Endothelial cell of umbilical vein (primary cell): ENCODE measurements around the gene PCGF3. TPM values are rescaled to one million over a fixed set of nuclear protein-coding genes. Genes with fewer than 3 reads are reported as not detected.

Experiments used
- BruUV-seq: library from RNA; stranded (reverse); fragments of 400-500 nt; replicated peaks from 2 replicates; lab custom pipeline; 2021; lab: Mats Ljungman, UMichigan
- CTCF ChIA-PET: fragments of 300-600, 350-600 bp; sonication (Branson Sonifier 250); formaldehyde crosslinking; loops from one replicate; lab custom pipeline; 2021; ENCODE audit warnings: antibody characterized with exemption, inconsistent platforms; lab: Charles Lee
- POLR2A ChIA-PET: fragments of 300-600, 350-600 bp; sonication (Branson Sonifier 250); formaldehyde crosslinking; loops from one replicate; lab custom pipeline; 2021; ENCODE audit warnings: antibody characterized with exemption, inconsistent platforms; lab: Charles Lee
- DNase-seq: peaks from one replicate; pipeline ENCODE4 v3.0.0-alpha.2; 2011; ENCODE audit warnings: low read depth, low spot score
- FAIRE-seq: peaks from 2 replicates; lab custom pipeline; 2011; peaks lifted over from hg19 to GRCh38; lab: Jason Lieb, UNC
- H2AFZ ChIP-seq: 2 replicates; pipeline ENCODE4 v1.6.0; 2012; ENCODE audit warnings: low read depth, low read length, control low read depth, inconsistent platforms
- H3K27ac ChIP-seq: 2 replicates; pipeline ENCODE4 v1.5.1; 2011; ENCODE audit warnings: low read depth, mild to moderate bottlenecking, control low read depth, low read length, moderate library complexity; ENCODE audit not compliant: insufficient read depth
- H3K27me3 ChIP-seq, 2 experiments: 2 replicates each; pipeline versions ENCODE4 v1.6.0 to v1.6.1; 2011; ENCODE audit warnings: low read length in 2 of 2, mixed read lengths in 1 of 2; ENCODE audit not compliant: control insufficient read depth in 2 of 2, insufficient read depth in 2 of 2
- H3K36me3 ChIP-seq, 2 experiments: 2 replicates in 1 of 2; 3 replicates in 1 of 2; pipeline ENCODE4 v1.5.1; 2011; ENCODE audit warnings: low read length in 2 of 2, mild to moderate bottlenecking in 1 of 2, moderate library complexity in 1 of 2; ENCODE audit not compliant: control insufficient read depth in 2 of 2, insufficient read depth in 2 of 2; ENCODE audit errors: extremely low read depth in 1 of 2
- H3K4me1 ChIP-seq: 3 replicates; pipeline ENCODE4 v1.5.1; 2011; ENCODE audit warnings: mild to moderate bottlenecking, low read length; ENCODE audit not compliant: control insufficient read depth, insufficient read depth; ENCODE audit errors: extremely low read depth
- H3K4me2 ChIP-seq: 2 replicates; pipeline ENCODE4 v1.6.1; 2011; ENCODE audit warnings: low read length, control low read depth, mixed read lengths; ENCODE audit not compliant: insufficient read depth
- H3K4me3 ChIP-seq, 3 experiments: fragments of 200-600 bp in 1 of 3; sonication (generic), shearing (Covaris generic) in 1 of 3; replicated peaks in 1 of 3; 2 replicates each; pipeline ENCODE4 v1.5.1; 2011 to 2016; ENCODE audit warnings: control low read depth in 3 of 3, low read length in 3 of 3, mild to moderate bottlenecking in 2 of 3, inconsistent platforms in 1 of 3, low read depth in 1 of 3, moderate library complexity in 1 of 3; ENCODE audit not compliant: insufficient read depth in 1 of 3
- H3K79me2 ChIP-seq: 2 replicates; pipeline ENCODE4 v1.6.0; 2012; ENCODE audit warnings: low read length, inconsistent platforms; ENCODE audit not compliant: control insufficient read depth, insufficient read depth
- H3K9ac ChIP-seq: replicated peaks from 2 replicates; pipeline ENCODE3; 2011; ENCODE audit warnings: low read length, control low read depth; ENCODE audit not compliant: insufficient read depth; ENCODE audit errors: extremely low read depth
- H3K9me1 ChIP-seq: replicated peaks from 3 replicates; pipeline ENCODE4 v1.6.0; 2011; ENCODE audit warnings: mild to moderate bottlenecking, low read length; ENCODE audit not compliant: control insufficient read depth, insufficient read depth; ENCODE audit errors: extremely low read depth
- H3K9me3 ChIP-seq: replicated peaks from 2 replicates; pipeline ENCODE4 v1.5.1; 2012; ENCODE audit warnings: low read length, inconsistent platforms; ENCODE audit not compliant: control insufficient read depth, insufficient read depth
- H4K20me1 ChIP-seq: replicated peaks from 2 replicates; pipeline ENCODE3; 2011; ENCODE audit warnings: mild to moderate bottlenecking, low read length; ENCODE audit not compliant: control insufficient read depth, insufficient read depth; ENCODE audit errors: extremely low read depth
- EZH2 ChIP-seq: IDR thresholded peaks from 2 replicates; pipeline ENCODE4 v1.6.1; 2012; ENCODE audit warnings: borderline replicate concordance, low read depth, mild to moderate bottlenecking, moderate library complexity, low read length, inconsistent platforms; ENCODE audit not compliant: severe bottlenecking
- FOS ChIP-seq: IDR thresholded peaks from 2 replicates; pipeline ENCODE4 v1.6.1; 2011; ENCODE audit warnings: mild to moderate bottlenecking, low read length, moderate library complexity, borderline replicate concordance; ENCODE audit not compliant: insufficient read depth
- GATA2 ChIP-seq: IDR thresholded peaks from 2 replicates; pipeline ENCODE4 v1.7.0; 2011; ENCODE audit warnings: low read depth, mild to moderate bottlenecking, moderate library complexity, mixed read lengths, low read length; ENCODE audit not compliant: insufficient read length, insufficient read depth
- JUN ChIP-seq: IDR thresholded peaks from 2 replicates; pipeline ENCODE4 v1.6.1; 2011; ENCODE audit warnings: borderline replicate concordance, low read depth; ENCODE audit not compliant: insufficient read length, insufficient read depth
- MYC ChIP-seq: IDR thresholded peaks from one replicate; pipeline ENCODE4 v1.6.1; 2011; ENCODE audit warnings: mild to moderate bottlenecking, low read depth, low read length
- POLR2AphosphoS5 ChIP-seq: IDR thresholded peaks from 2 replicates; pipeline ENCODE4 v1.6.1; 2012; ENCODE audit warnings: low read depth, mild to moderate bottlenecking, control low read depth, low read length, moderate library complexity; ENCODE audit not compliant: insufficient read depth
- dilution Hi-C: fragments of 300-500 bp; cut with MboI; formaldehyde crosslinking; loops from one replicate; pipeline ENCODE4 v1.15.0; 2019; ENCODE audit warnings: low sequenced_read_pairs; ENCODE audit not compliant: extremely low pct_ligation_motif_present
- intact Hi-C: fragments of 100-400 bp; cut with micrococcal nuclease; formaldehyde crosslinking; loops from one replicate; pipeline ENCODE4 v1.10.0; 2022
- polyA plus RNA-seq, 4 experiments: library from polyadenylated mRNA; depleted of rRNA in 3 of 4; stranded (reverse) in 3 of 4; unstranded in 1 of 4; fragments of >200 nt; gene quantifications; 2 replicates each; pipeline versions ENCODE4 v1.2.1 to v1.2.3, GENCODE V29; 2011 to 2012; ENCODE audit warnings: missing spikeins in 1 of 4
- total RNA-seq: library from RNA; stranded (reverse); gene quantifications from 2 replicates; pipeline ENCODE4 v1.2.3, GENCODE V29; 2021
- TF ChIP-seq, protein P1 (sequence below): IDR thresholded peaks from 2 replicates; pipeline ENCODE4 v1.6.1; 2011; ENCODE audit not compliant: insufficient read depth, insufficient read length
- TF ChIP-seq, protein P2 (sequence below), 2 donors: IDR thresholded peaks; 1 replicate in 1 of 2; 2 replicates in 1 of 2; pipeline ENCODE4 v1.5.1; 2011; ENCODE audit warnings: low read length in 2 of 2, mild to moderate bottlenecking in 2 of 2, moderate library complexity in 2 of 2, control low read depth in 1 of 2, inconsistent platforms in 1 of 2, low read depth in 1 of 2; ENCODE audit not compliant: insufficient read depth in 1 of 2; ENCODE audit errors: extremely low read depth in 1 of 2

The PCGF3 gene
- total and polyA plus RNA-seq, 2 donors (not counting 3 experiments of a cell fraction or from before 2014, with no cell fraction given) = 70.2 to 91.8 TPM

DNA sequence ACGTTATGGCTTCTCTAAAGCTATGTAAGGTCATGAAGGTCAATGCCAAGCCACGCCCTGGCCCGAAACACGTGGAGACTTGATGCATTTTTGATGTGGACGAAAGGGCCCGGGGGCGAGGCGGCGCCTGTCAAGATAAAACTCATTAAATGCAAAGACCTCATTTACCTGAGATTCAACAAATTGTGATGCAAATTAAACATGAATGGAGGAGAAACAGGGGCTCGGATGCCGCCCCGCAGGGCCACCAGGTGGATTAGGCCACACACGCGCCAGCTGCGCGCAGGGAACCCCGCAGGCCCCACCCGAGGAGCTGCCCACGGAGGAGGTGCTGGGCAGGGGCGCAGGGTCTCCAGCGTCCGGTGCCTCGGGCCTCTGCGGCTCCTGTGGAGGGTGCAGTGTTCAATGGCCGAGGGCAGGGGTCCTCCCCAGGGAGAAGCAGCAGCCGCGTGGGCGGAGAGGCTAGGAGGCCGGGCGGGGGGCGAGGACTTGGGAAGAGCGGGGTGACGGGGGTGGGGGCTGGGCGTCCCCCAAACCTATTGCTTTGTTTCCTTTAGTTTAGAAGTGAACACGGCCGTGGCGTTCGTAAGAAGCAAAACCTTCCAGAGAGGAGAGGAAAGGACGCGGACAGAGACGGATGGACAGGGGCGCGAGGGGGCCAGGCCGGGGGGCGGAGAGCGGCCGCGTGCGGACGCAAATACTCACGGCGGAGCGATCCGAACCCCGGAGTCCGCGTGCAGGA, 79.9 kb downstream of the PCGF3 start:
- H3K36me3 ChIP-seq = no peaks in the 10 kb centered on the region
- no peak overlapping the region for H3K4me2 ChIP-seq
- H3K27me3 ChIP-seq = peaks cover 0 to 2% of the 10 kb centered on the region in 2 experiments
- no peaks in the 10 kb centered on the region for H3K9me3 ChIP-seq
- peaks cover 11% of the 10 kb centered on the region for H3K79me2 ChIP-seq
- peak overlapping the region in 1 of 3 experiments; percentile 19 for H3K4me3 ChIP-seq
- no peak for FAIRE-seq
- H3K27ac ChIP-seq = no peak overlapping the region
- no peak overlapping the region for H2AFZ ChIP-seq
- intact Hi-C loops (no loop called here), dilution Hi-C loops (no loop called here)
- BruUV-seq = no TSS peak
- H4K20me1 ChIP-seq = no peaks in the 10 kb centered on the region
- no peaks in the 10 kb centered on the region for H3K9me1 ChIP-seq
- TF ChIP-seq FOS (no peak), EZH2 (peak; percentile 90), GATA2 (no peak), MYC (no peak), POLR2AphosphoS5 (no peak), JUN (no peak)
- TF ChIP-seq, protein P1, sequence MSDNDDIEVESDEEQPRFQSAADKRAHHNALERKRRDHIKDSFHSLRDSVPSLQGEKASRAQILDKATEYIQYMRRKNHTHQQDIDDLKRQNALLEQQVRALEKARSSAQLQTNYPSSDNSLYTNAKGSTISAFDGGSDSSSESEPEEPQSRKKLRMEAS = no peak
- TF ChIP-seq, protein P2, sequence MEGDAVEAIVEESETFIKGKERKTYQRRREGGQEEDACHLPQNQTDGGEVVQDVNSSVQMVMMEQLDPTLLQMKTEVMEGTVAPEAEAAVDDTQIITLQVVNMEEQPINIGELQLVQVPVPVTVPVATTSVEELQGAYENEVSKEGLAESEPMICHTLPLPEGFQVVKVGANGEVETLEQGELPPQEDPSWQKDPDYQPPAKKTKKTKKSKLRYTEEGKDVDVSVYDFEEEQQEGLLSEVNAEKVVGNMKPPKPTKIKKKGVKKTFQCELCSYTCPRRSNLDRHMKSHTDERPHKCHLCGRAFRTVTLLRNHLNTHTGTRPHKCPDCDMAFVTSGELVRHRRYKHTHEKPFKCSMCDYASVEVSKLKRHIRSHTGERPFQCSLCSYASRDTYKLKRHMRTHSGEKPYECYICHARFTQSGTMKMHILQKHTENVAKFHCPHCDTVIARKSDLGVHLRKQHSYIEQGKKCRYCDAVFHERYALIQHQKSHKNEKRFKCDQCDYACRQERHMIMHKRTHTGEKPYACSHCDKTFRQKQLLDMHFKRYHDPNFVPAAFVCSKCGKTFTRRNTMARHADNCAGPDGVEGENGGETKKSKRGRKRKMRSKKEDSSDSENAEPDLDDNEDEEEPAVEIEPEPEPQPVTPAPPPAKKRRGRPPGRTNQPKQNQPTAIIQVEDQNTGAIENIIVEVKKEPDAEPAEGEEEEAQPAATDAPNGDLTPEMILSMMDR (IDR thresholded peaks at IDR 0.05; ENCODE audit: extremely low read depth in 1 of 2, insufficient read depth in 1 of 2, low read depth in 1 of 2, low read length in 2 of 2) = no peak
- DNase-seq = no peak
- POLR2A ChIA-PET = no interaction called here
- CTCF ChIA-PET = no interaction called here
- H3K4me1 ChIP-seq = peaks cover 11% of the 10 kb centered on the region
- no peak overlapping the region for H3K9ac ChIP-seq
